Mesendoderm (in vitro differentiated cells): ENCODE measurements around the gene TNF.
A peak's percentile ranks its signal among the peaks of the same experiment; 100 is the strongest.

ENCODE experiments used
- DNase-seq: peaks from one replicate; pipeline ENCODE4 v3.0.0; 2013
- H2AK5ac ChIP-seq: 2 replicates; pipeline ENCODE4 v1.6.1; 2013; ENCODE audit warnings: low read length, inconsistent platforms
- H2BK120ac ChIP-seq: 2 replicates; pipeline ENCODE4 v1.6.1; 2013; ENCODE audit warnings: low read depth, mild to moderate bottlenecking, low read length, moderate library complexity, mixed read lengths
- H2BK15ac ChIP-seq: replicated peaks from 2 replicates; pipeline ENCODE4 v1.6.1; 2013; ENCODE audit warnings: low read depth, mild to moderate bottlenecking, moderate library complexity
- H2BK5ac ChIP-seq: 2 replicates; pipeline ENCODE4 v1.6.1; 2013; ENCODE audit warnings: low read length, inconsistent platforms
- H3K18ac ChIP-seq: 2 replicates; pipeline ENCODE4 v1.6.1; 2013; ENCODE audit warnings: mild to moderate bottlenecking, low read length, mixed read lengths
- H3K23ac ChIP-seq: one replicate; pipeline ENCODE4 v1.6.1; 2013; ENCODE audit warnings: low read length
- H3K27ac ChIP-seq: 2 replicates; pipeline ENCODE4 v1.5.1; 2013; ENCODE audit warnings: low read depth, mild to moderate bottlenecking, inconsistent platforms, low read length, moderate library complexity
- H3K27me3 ChIP-seq: 2 replicates; pipeline ENCODE4 v1.6.1; 2013; ENCODE audit warnings: low read length, control low read depth, mild to moderate bottlenecking, inconsistent platforms; ENCODE audit not compliant: insufficient read depth, poor library complexity
- H3K36me3 ChIP-seq: 2 replicates; pipeline ENCODE4 v1.6.1; 2013; ENCODE audit warnings: low read length, inconsistent platforms; ENCODE audit not compliant: control insufficient read depth, insufficient read depth
- H3K4ac ChIP-seq: one replicate; pipeline ENCODE4 v1.6.1; 2013; ENCODE audit warnings: low read depth, mild to moderate bottlenecking, low read length, moderate library complexity
- H3K4me1 ChIP-seq: 2 replicates; pipeline ENCODE4 v1.6.1; 2013; ENCODE audit warnings: low read depth, low read length, inconsistent platforms; ENCODE audit not compliant: control insufficient read depth
- H3K4me2 ChIP-seq: 2 replicates; pipeline ENCODE4 v1.6.1; 2013; ENCODE audit warnings: low read length
- H3K4me3 ChIP-seq: 2 replicates; pipeline ENCODE4 v1.5.1; 2013; ENCODE audit warnings: mild to moderate bottlenecking, low read length
- H3K56ac ChIP-seq: one replicate; pipeline ENCODE4 v1.6.1; 2013; ENCODE audit warnings: low read length
- H3K79me1 ChIP-seq: 2 replicates; pipeline ENCODE4 v1.6.1; 2013; ENCODE audit warnings: low read length, inconsistent platforms
- H3K79me2 ChIP-seq: 2 replicates; pipeline ENCODE4 v1.6.1; 2013; ENCODE audit warnings: mild to moderate bottlenecking, low read length; ENCODE audit not compliant: control insufficient read depth, insufficient read depth
- H3K9ac ChIP-seq: 2 replicates; pipeline ENCODE4 v1.6.1; 2013; ENCODE audit warnings: low read length, inconsistent platforms
- H4K5ac ChIP-seq: one replicate; pipeline ENCODE4 v1.6.1; 2013; ENCODE audit warnings: low read length
- H4K8ac ChIP-seq: one replicate; pipeline ENCODE4 v1.6.1; 2013; ENCODE audit warnings: low read depth, mild to moderate bottlenecking, control low read depth, low read length, moderate library complexity
- WGBS: extraction: QIAGEN DNeasy Blood & Tissue Kit; methylation state at CpG from one replicate; pipeline ENCODE4 v1.1.7; 2013; ENCODE audit warnings: low lambda C conversion rate, missing lambda C conversion rate; ENCODE audit not compliant: insufficient coverage; ENCODE audit errors: extremely low coverage; 5-methylcytosine and 5-hydroxymethylcytosine counted together

Gene TNF

GRCh38 chr6:31572041-31572911, 3.1 kb upstream of the TNF start, which contains the start of gene LTA:
LTA (plus strand) TSS chr6:31572289; CDS start chr6:31572743, 454 bp downstream.
- Histone ChIP-seq H2BK120ac (no peak within 1 kb of the TSS), H3K4me1 (no peaks in the 10 kb centered on the region), H4K5ac (no peak within 1 kb of the TSS), H3K27me3 (no peaks in the 10 kb centered on the region), H4K8ac (no peak within 1 kb of the TSS), H3K18ac (no peak within 1 kb of the TSS), H3K36me3 (no peaks in the 10 kb centered on the region), H3K23ac (no peak within 1 kb of the TSS), H3K9ac (no peak within 1 kb of the TSS), H3K56ac (no peak within 1 kb of the TSS), H3K4me3 (no peak within 1 kb of the TSS), H2AK5ac (no peak within 1 kb of the TSS), H3K79me1 (no peaks in the 10 kb centered on the region), H2BK5ac (no peak within 1 kb of the TSS), H3K4ac (no peak within 1 kb of the TSS), H2BK15ac (no peak within 1 kb of the TSS), H3K79me2 (no peaks in the 10 kb centered on the region), H3K27ac (no peak within 1 kb of the TSS), H3K4me2 (no peak within 1 kb of the TSS)
- WGBS = no CpG with 5 or more reads among the region's 27 CpGs
- no peak for DNase-seq

DNA sequence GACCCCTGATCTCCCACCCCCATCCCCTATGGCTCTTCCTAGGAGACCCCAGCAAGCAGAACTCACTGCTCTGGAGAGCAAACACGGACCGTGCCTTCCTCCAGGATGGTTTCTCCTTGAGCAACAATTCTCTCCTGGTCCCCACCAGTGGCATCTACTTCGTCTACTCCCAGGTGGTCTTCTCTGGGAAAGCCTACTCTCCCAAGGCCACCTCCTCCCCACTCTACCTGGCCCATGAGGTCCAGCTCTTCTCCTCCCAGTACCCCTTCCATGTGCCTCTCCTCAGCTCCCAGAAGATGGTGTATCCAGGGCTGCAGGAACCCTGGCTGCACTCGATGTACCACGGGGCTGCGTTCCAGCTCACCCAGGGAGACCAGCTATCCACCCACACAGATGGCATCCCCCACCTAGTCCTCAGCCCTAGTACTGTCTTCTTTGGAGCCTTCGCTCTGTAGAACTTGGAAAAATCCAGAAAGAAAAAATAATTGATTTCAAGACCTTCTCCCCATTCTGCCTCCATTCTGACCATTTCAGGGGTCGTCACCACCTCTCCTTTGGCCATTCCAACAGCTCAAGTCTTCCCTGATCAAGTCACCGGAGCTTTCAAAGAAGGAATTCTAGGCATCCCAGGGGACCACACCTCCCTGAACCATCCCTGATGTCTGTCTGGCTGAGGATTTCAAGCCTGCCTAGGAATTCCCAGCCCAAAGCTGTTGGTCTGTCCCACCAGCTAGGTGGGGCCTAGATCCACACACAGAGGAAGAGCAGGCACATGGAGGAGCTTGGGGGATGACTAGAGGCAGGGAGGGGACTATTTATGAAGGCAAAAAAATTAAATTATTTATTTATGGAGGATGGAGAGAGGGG, 1.9 kb upstream of the TNF start:
- Histone ChIP-seq H2AK5ac (peak overlapping the region; percentile 32), H3K4me2 (no peak overlapping the region), H3K27ac (no peak overlapping the region), H4K8ac (no peak overlapping the region), H3K4me1 (peaks cover 2% of the 10 kb centered on the region), H3K56ac (no peak overlapping the region), H3K9ac (no peak overlapping the region), H3K79me2 (no peaks in the 10 kb centered on the region), H4K5ac (no peak overlapping the region), H2BK5ac (no peak overlapping the region), H3K23ac (no peak overlapping the region), H3K4me3 (no peak overlapping the region), H2BK120ac (no peak overlapping the region), H3K36me3 (no peaks in the 10 kb centered on the region), H3K27me3 (no peaks in the 10 kb centered on the region), H3K4ac (no peak overlapping the region), H3K79me1 (no peaks in the 10 kb centered on the region), H3K18ac (no peak overlapping the region), H2BK15ac (no peak overlapping the region)
- WGBS = no CpG with 5 or more reads among the region's 9 CpGs
- DNase-seq = peak; percentile 88

DNA sequence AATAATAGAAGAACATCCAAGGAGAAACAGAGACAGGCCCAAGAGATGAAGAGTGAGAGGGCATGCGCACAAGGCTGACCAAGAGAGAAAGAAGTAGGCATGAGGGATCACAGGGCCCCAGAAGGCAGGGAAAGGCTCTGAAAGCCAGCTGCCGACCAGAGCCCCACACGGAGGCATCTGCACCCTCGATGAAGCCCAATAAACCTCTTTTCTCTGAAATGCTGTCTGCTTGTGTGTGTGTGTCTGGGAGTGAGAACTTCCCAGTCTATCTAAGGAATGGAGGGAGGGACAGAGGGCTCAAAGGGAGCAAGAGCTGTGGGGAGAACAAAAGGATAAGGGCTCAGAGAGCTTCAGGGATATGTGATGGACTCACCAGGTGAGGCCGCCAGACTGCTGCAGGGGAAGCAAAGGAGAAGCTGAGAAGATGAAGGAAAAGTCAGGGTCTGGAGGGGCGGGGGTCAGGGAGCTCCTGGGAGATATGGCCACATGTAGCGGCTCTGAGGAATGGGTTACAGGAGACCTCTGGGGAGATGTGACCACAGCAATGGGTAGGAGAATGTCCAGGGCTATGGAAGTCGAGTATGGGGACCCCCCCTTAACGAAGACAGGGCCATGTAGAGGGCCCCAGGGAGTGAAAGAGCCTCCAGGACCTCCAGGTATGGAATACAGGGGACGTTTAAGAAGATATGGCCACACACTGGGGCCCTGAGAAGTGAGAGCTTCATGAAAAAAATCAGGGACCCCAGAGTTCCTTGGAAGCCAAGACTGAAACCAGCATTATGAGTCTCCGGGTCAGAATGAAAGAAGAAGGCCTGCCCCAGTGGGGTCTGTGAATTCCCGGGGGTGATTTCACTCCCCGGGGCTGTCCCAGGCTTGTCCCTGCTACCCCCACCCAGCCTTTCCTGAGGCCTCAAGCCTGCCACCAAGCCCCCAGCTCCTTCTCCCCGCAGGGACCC, 981 bp upstream of the TNF start:
- Histone ChIP-seq H3K4me3 (no peak overlapping the region), H3K23ac (no peak overlapping the region), H3K4me1 (peaks cover 2% of the 10 kb centered on the region), H3K36me3 (no peaks in the 10 kb centered on the region), H3K56ac (no peak overlapping the region), H3K4ac (no peak overlapping the region), H2BK120ac (no peak overlapping the region), H4K8ac (no peak overlapping the region), H4K5ac (no peak overlapping the region), H3K79me1 (no peaks in the 10 kb centered on the region), H3K9ac (no peak overlapping the region), H2BK15ac (no peak overlapping the region), H3K79me2 (no peaks in the 10 kb centered on the region), H3K27ac (no peak overlapping the region), H2AK5ac (no peak overlapping the region), H2BK5ac (no peak overlapping the region), H3K4me2 (no peak overlapping the region), H3K18ac (no peak overlapping the region), H3K27me3 (no peaks in the 10 kb centered on the region)
- WGBS = no CpG with 5 or more reads among the region's 14 CpGs
- peak; percentile 63 for DNase-seq

DNA sequence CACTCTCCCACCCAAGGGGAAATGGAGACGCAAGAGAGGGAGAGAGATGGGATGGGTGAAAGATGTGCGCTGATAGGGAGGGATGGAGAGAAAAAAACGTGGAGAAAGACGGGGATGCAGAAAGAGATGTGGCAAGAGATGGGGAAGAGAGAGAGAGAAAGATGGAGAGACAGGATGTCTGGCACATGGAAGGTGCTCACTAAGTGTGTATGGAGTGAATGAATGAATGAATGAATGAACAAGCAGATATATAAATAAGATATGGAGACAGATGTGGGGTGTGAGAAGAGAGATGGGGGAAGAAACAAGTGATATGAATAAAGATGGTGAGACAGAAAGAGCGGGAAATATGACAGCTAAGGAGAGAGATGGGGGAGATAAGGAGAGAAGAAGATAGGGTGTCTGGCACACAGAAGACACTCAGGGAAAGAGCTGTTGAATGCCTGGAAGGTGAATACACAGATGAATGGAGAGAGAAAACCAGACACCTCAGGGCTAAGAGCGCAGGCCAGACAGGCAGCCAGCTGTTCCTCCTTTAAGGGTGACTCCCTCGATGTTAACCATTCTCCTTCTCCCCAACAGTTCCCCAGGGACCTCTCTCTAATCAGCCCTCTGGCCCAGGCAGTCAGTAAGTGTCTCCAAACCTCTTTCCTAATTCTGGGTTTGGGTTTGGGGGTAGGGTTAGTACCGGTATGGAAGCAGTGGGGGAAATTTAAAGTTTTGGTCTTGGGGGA, 754 bp downstream of the TNF start:
- H3K27me3 ChIP-seq = no peaks in the 10 kb centered on the region
- 100% methylated on average over 2 of the region's 8 CpGs for WGBS

More for the DNA sequence above, 754 bp downstream of the TNF start:
- Histone ChIP-seq H3K56ac (no peak overlapping the region), H4K5ac (no peak overlapping the region), H3K79me2 (no peaks in the 10 kb centered on the region), H3K4me2 (no peak overlapping the region), H2AK5ac (no peak overlapping the region), H3K4ac (no peak overlapping the region), H4K8ac (no peak overlapping the region), H3K18ac (no peak overlapping the region), H2BK15ac (no peak overlapping the region), H3K4me1 (peaks cover 2% of the 10 kb centered on the region), H2BK5ac (no peak overlapping the region), H3K36me3 (no peaks in the 10 kb centered on the region), H3K9ac (no peak overlapping the region), H3K27ac (no peak overlapping the region), H3K23ac (no peak overlapping the region), H3K79me1 (no peaks in the 10 kb centered on the region), H3K4me3 (no peak overlapping the region), H2BK120ac (no peak overlapping the region)
- DNase-seq = no peak
